ENCODE data around the gene AGPAT3. TPM values are rescaled to one million over a fixed set of nuclear protein-coding genes. Genes with fewer than 3 reads are reported as not detected.

The AGPAT3 gene
- total and polyA plus RNA-seq, 2 donors (not counting 3 experiments of a cell fraction or from before 2014, with no cell fraction given): 39.9 to 76.7 TPM

DNA sequence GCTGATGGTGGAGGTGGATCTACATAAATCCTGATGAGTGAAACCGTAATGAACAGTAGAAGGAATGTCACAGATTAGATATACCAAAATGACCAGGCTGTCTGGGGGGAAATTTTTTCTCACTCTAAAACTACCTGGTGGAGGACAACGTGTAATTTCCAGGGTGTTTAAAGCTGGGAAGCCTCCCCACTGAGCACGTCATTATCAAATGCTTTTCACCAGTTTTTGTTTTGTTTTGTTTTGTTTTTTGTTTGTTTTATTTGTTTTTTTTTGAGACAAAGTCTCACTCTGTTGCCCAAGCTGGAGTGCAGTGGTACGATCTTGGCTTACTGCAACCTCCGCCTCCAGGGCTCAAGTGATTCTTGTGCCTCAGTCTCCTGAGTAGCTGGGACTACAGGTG lies 11.6 kb downstream of the AGPAT3 start:
- DNase-seq (ENCODE audit: low read depth, low spot score) (no peak), FAIRE-seq (no peak)
- no peaks in the 10 kb centered on the region for H3K27me3 ChIP-seq (ENCODE audit: control insufficient read depth in 2 of 2, insufficient read depth in 2 of 2, low read length in 2 of 2)
- ChIA-PET CTCF (no interaction called here), POLR2A (no interaction called here)
- no peak for TF ChIP-seq GATA2 (IDR thresholded peaks at IDR 0.05; ENCODE audit: insufficient read depth, insufficient read length, low read depth, low read length)
- TF ChIP-seq POLR2AphosphoS5 (IDR thresholded peaks at IDR 0.05; ENCODE audit: insufficient read depth, low read depth, low read length): no peak
- no peak for TF ChIP-seq JUN (IDR thresholded peaks at IDR 0.05; ENCODE audit: borderline replicate concordance, insufficient read depth, insufficient read length, low read depth)
- no peak for TF ChIP-seq FOS (IDR thresholded peaks at IDR 0.05; ENCODE audit: borderline replicate concordance, insufficient read depth, low read length)
- no peak for TF ChIP-seq MYC (IDR thresholded peaks at IDR 0.05; ENCODE audit: low read depth, low read length)
- TF ChIP-seq, protein P1, sequence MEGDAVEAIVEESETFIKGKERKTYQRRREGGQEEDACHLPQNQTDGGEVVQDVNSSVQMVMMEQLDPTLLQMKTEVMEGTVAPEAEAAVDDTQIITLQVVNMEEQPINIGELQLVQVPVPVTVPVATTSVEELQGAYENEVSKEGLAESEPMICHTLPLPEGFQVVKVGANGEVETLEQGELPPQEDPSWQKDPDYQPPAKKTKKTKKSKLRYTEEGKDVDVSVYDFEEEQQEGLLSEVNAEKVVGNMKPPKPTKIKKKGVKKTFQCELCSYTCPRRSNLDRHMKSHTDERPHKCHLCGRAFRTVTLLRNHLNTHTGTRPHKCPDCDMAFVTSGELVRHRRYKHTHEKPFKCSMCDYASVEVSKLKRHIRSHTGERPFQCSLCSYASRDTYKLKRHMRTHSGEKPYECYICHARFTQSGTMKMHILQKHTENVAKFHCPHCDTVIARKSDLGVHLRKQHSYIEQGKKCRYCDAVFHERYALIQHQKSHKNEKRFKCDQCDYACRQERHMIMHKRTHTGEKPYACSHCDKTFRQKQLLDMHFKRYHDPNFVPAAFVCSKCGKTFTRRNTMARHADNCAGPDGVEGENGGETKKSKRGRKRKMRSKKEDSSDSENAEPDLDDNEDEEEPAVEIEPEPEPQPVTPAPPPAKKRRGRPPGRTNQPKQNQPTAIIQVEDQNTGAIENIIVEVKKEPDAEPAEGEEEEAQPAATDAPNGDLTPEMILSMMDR (IDR thresholded peaks at IDR 0.05; ENCODE audit: extremely low read depth in 1 of 2, insufficient read depth in 1 of 2, low read depth in 1 of 2, low read length in 2 of 2): no peak
- TF ChIP-seq, protein P2, sequence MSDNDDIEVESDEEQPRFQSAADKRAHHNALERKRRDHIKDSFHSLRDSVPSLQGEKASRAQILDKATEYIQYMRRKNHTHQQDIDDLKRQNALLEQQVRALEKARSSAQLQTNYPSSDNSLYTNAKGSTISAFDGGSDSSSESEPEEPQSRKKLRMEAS (IDR thresholded peaks at IDR 0.05; ENCODE audit: insufficient read depth, insufficient read length): no peak
- TF ChIP-seq EZH2 (IDR thresholded peaks at IDR 0.05; ENCODE audit: borderline replicate concordance, low read depth, low read length, severe bottlenecking): no peak
- no peak for TF ChIP-seq POLR2A (IDR thresholded peaks at IDR 0.05; ENCODE audit: low read depth, low read length)
- no peaks in the 10 kb centered on the region for H3K4me1 ChIP-seq (ENCODE audit: control insufficient read depth, extremely low read depth, insufficient read depth, low read length)
- H3K79me2 ChIP-seq (ENCODE audit: control insufficient read depth, insufficient read depth, low read length): peaks cover 50% of the 10 kb centered on the region
- H3K9ac ChIP-seq (replicated peaks; ENCODE audit: extremely low read depth, insufficient read depth, low read length): no peak overlapping the region
- dilution Hi-C loops (cut with MboI; ENCODE audit: extremely low pct_ligation_motif_present, low sequenced_read_pairs): no loop called here
- no peak overlapping the region for H3K27ac ChIP-seq (ENCODE audit: insufficient read depth, low read depth, low read length)
- no TSS peak for BruUV-seq (replicated peaks)
- H2AFZ ChIP-seq (ENCODE audit: low read depth, low read length): no peak overlapping the region
- no peaks in the 10 kb centered on the region for H4K20me1 ChIP-seq (replicated peaks; ENCODE audit: control insufficient read depth, extremely low read depth, insufficient read depth, low read length)
- H3K9me3 ChIP-seq (replicated peaks; ENCODE audit: control insufficient read depth, insufficient read depth, low read length): no peaks in the 10 kb centered on the region
- peaks cover 0 to 14% of the 10 kb centered on the region in 2 experiments for H3K36me3 ChIP-seq (ENCODE audit: control insufficient read depth in 2 of 2, extremely low read depth in 1 of 2, insufficient read depth in 2 of 2, low read length in 2 of 2)
- no peaks in the 10 kb centered on the region for H3K9me1 ChIP-seq (replicated peaks; ENCODE audit: control insufficient read depth, extremely low read depth, insufficient read depth, low read length)
- no peak overlapping the region for H3K4me2 ChIP-seq (ENCODE audit: insufficient read depth, low read length)
- intact Hi-C loops (cut with micrococcal nuclease): no loop called here
- H3K4me3 ChIP-seq (replicated peaks in 1 of 3; ENCODE audit: insufficient read depth in 1 of 3, low read depth in 1 of 3, low read length in 3 of 3): no peak overlapping the region
